NT2/D1 (cell line): Measurements from ENCODE around the gene NOBOX.

Experiments used
- DNase-seq: peaks from one replicate; pipeline ENCODE4 v3.0.0-alpha.2; 2011; ENCODE audit warnings: low read depth, low spot score
- H3K27me3 ChIP-seq: 2 replicates; pipeline ENCODE4 v1.6.0; 2011; ENCODE audit warnings: mild to moderate bottlenecking; ENCODE audit not compliant: insufficient read length, insufficient read depth
- H3K36me3 ChIP-seq: 2 replicates; pipeline ENCODE4 v1.6.1; 2011; ENCODE audit warnings: mild to moderate bottlenecking, low read length, mixed read lengths; ENCODE audit not compliant: insufficient read depth, insufficient read length
- H3K4me1 ChIP-seq: 2 replicates; pipeline ENCODE4 v1.5.1; 2011; ENCODE audit not compliant: insufficient read depth, insufficient read length
- H3K4me3 ChIP-seq: 2 replicates; pipeline ENCODE4 v1.5.1; 2011; ENCODE audit warnings: low read depth; ENCODE audit not compliant: insufficient read length
- H3K9ac ChIP-seq: 2 replicates; pipeline ENCODE4 v1.6.0; 2011; ENCODE audit warnings: low read depth; ENCODE audit not compliant: insufficient read length
- H3K9me3 ChIP-seq: 2 replicates; pipeline ENCODE4 v1.5.1; 2011; ENCODE audit warnings: mild to moderate bottlenecking, low read length; ENCODE audit not compliant: insufficient read depth
- SUZ12 ChIP-seq: IDR thresholded peaks from 2 replicates; pipeline ENCODE4 v1.6.1; 2011; ENCODE audit not compliant: insufficient read length, insufficient read depth; ENCODE audit errors: extremely low read depth
- YY1 ChIP-seq: IDR thresholded peaks from 2 replicates; pipeline ENCODE4 v1.6.1; 2011; ENCODE audit not compliant: insufficient read length, insufficient read depth
- ZNF274 ChIP-seq: IDR thresholded peaks from 2 replicates; pipeline ENCODE4 v1.6.1; 2011; ENCODE audit warnings: mild to moderate bottlenecking, low read depth, low read length

The NOBOX gene

DNA sequence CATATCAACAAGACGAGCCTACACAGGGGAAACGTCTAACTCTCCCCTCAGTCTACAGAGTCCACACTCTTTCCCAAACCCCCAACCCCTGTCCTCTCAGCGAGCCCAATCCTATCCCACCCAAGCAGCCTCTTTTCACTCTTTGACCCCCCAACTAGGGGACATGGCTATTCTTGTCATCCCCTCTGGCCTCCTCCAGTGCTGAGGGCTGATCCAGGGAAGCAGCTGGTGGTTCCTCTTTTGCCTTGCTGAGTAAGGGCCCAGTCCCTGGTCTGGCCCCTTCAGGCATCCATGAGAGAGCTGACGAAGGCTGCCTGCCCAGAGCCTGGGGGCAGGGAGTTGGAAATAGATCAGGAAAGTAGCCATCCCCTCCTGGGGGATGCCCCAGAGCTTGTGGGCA, 6.4 kb downstream of the NOBOX start:
- TF ChIP-seq YY1 (no peak), SUZ12 (no peak), ZNF274 (no peak)
- H3K27me3 ChIP-seq: no peaks in the 10 kb centered on the region
- no peak for DNase-seq

GRCh38 chr7:144391823-144392255, 11.7 kb downstream of the NOBOX start:
- TF ChIP-seq ZNF274 (no peak), YY1 (no peak), SUZ12 (no peak)

More for the DNA sequence above, 6.4 kb downstream of the NOBOX start:
- Histone ChIP-seq H3K4me1 (no peaks in the 10 kb centered on the region), H3K36me3 (no peaks in the 10 kb centered on the region), H3K9me3 (no peaks in the 10 kb centered on the region), H3K4me3 (no peak overlapping the region), H3K9ac (no peak overlapping the region)

DNA sequence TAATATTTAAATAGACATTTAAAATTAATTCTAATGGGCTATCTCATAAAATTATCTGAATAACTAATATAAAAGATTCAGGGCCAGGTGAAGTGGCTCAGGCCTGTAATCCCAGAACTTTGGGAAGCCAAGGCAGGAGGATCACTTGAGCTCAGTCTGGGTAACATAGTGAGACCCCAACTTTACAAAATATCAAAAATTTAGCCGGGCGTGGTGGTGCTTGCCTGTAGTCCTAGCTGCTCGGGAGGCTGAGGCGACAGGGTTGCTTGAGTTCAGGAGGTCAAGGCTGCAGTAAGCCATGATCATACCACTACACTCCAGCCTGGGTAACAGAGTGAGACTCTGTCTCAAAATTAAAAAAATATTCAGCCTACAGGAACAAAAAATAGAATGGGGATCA, 12.5 kb downstream of the NOBOX start:
- no peak for TF ChIP-seq ZNF274
- TF ChIP-seq YY1: no peak
- TF ChIP-seq SUZ12: no peak
- Histone ChIP-seq H3K4me3 (no peak overlapping the region), H3K36me3 (no peaks in the 10 kb centered on the region), H3K9me3 (no peaks in the 10 kb centered on the region), H3K4me1 (no peaks in the 10 kb centered on the region), H3K9ac (no peak overlapping the region), H3K27me3 (no peaks in the 10 kb centered on the region)
- DNase-seq: no peak

More at GRCh38 chr7:144391823-144392255, 11.7 kb downstream of the NOBOX start:
- Histone ChIP-seq H3K4me1 (no peaks in the 10 kb centered on the region), H3K4me3 (no peak overlapping the region), H3K9me3 (no peaks in the 10 kb centered on the region), H3K36me3 (no peaks in the 10 kb centered on the region), H3K9ac (peak overlapping the region; percentile 28), H3K27me3 (no peaks in the 10 kb centered on the region)
- peak; percentile 42 for DNase-seq

DNA sequence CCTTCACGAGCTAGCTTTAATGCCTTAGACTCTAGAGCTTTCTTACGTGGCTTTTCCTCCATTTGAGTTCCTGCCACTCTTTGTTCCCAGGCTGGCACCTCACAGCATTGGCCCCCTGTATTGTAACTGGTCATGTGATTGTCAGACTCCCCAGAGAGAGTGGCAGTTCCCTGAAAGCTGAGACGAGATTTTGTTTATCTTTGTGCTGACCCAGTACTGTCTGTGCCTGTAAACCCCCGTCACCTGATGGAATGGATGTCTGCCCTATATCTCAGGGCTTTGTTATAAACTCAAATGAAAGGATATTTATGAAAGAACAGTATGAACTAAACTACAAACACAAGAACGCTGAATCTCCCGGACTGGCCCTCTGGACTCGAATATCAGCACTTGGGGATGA, 13.0 kb downstream of the NOBOX start:
- no peaks in the 10 kb centered on the region for H3K36me3 ChIP-seq
- no peaks in the 10 kb centered on the region for H3K4me1 ChIP-seq
- DNase-seq: no peak
- H3K27me3 ChIP-seq: no peaks in the 10 kb centered on the region
- H3K9me3 ChIP-seq: no peaks in the 10 kb centered on the region
- TF ChIP-seq YY1 (no peak), SUZ12 (no peak), ZNF274 (no peak)
- H3K4me3 ChIP-seq: no peak overlapping the region
- H3K9ac ChIP-seq: no peak overlapping the region

GRCh38 chr7:144388950-144389349, 14.5 kb downstream of the NOBOX start:
- no peak for DNase-seq
- no peaks in the 10 kb centered on the region for H3K9me3 ChIP-seq
- TF ChIP-seq YY1 (no peak), ZNF274 (no peak), SUZ12 (no peak)
- H3K36me3 ChIP-seq: no peaks in the 10 kb centered on the region
- H3K9ac ChIP-seq: no peak overlapping the region
- H3K4me1 ChIP-seq: peaks cover 3% of the 10 kb centered on the region
- H3K4me3 ChIP-seq: no peak overlapping the region
- H3K27me3 ChIP-seq: no peaks in the 10 kb centered on the region

GRCh38 chr7:144386741-144387140, 16.8 kb downstream of the NOBOX start:
- DNase-seq: no peak
- Histone ChIP-seq H3K36me3 (no peaks in the 10 kb centered on the region), H3K4me3 (no peak overlapping the region), H3K4me1 (peaks cover 3% of the 10 kb centered on the region), H3K9me3 (no peaks in the 10 kb centered on the region), H3K27me3 (no peaks in the 10 kb centered on the region), H3K9ac (no peak overlapping the region)
- TF ChIP-seq ZNF274 (no peak), YY1 (no peak), SUZ12 (no peak)

DNA sequence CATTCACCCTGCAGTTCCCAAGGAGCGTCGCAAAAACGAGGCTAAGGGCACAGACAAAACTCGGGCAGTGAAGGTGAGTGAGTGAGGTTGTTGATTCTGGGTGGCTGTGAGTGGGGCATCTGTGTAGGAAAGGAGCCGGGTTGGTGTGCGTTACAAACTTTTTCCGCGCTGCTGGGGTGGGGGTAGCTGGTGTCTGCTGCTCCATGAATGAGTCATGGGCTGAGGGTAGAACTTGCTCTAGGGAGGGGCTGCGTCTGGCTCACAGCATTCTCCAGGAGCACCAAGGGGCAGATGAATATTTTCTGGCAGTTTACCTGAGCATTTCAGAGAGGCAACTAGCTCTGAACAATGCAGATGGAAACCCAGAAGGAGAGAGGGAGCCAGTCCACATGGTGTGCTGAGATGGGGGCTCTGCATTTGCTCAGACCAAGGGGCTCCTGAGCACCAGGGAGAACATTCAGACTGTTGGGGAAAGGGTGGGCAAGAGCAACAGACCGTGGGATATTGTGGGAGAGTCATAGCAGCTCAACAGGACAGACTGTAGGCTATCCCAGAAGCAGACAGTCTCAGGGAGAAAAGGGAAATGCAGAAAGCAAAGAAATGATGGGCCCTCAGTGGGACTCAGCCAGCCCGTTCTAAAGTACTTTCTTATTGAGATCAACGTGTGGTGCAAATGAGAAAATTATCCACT, 18.8 kb downstream of the NOBOX start:
- Histone ChIP-seq H3K27me3 (no peaks in the 10 kb centered on the region), H3K4me1 (peaks cover 3% of the 10 kb centered on the region), H3K9me3 (no peaks in the 10 kb centered on the region), H3K9ac (no peak overlapping the region), H3K4me3 (no peak overlapping the region), H3K36me3 (peaks cover 4% of the 10 kb centered on the region)
- TF ChIP-seq SUZ12: no peak
- TF ChIP-seq ZNF274: no peak
- no peak for TF ChIP-seq YY1
- DNase-seq: no peak

DNA sequence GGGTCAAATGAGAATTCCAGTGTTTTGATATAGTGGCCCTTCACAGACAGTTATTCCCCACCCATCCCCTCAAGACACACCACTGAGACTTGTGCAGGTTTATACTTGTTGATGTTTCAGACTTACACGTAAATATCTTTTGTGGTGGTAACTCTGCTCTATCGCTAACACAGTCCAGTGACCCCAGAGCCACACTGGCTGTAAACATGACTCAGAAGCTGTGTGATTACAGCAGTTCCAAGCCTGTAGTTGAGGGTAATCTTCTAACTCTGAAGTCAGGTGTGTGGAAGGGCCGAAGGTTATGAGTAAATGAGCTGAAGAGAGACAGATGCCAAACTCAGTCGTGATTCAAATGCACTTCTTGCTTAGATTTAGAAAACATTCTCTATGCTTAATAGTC, 19.4 kb downstream of the NOBOX start:
- TF ChIP-seq ZNF274 (no peak), SUZ12 (no peak), YY1 (no peak)
- no peak overlapping the region for H3K4me3 ChIP-seq
- peaks cover 7% of the 10 kb centered on the region for H3K36me3 ChIP-seq
- H3K9ac ChIP-seq: no peak overlapping the region
- peaks cover 3% of the 10 kb centered on the region for H3K4me1 ChIP-seq
- H3K27me3 ChIP-seq: no peaks in the 10 kb centered on the region
- no peaks in the 10 kb centered on the region for H3K9me3 ChIP-seq
- no peak for DNase-seq
